HepG2 (cell line): Measurements from ENCODE around the gene C1R. TPM values are rescaled to one million over a fixed set of nuclear protein-coding genes. Genes with fewer than 3 reads are reported as not detected.
A peak's percentile ranks its signal among the peaks of the same experiment; 100 is the strongest.

Experiments used
- ATAC-seq: fragments of 200-7000 bp; cut with Tn5 transposase; 3 replicates; pipeline ENCODE4 v1.9.1; 2020; ENCODE audit warnings: mild to moderate bottlenecking, moderate library complexity
- BruUV-seq: library from RNA; stranded (reverse); fragments of 400-500 nt; replicated peaks from 2 replicates; lab custom pipeline; 2021; lab: Mats Ljungman, UMichigan
- CTCF ChIA-PET: fragments of 300-600 bp; formaldehyde crosslinking; extraction: SDS; loops from one replicate; lab custom pipeline; 2021; ENCODE audit warnings: low total read pairs, inconsistent platforms, low intra/inter-chr PET ratio; lab: Yijun Ruan, JAX
- POLR2A ChIA-PET: fragments of 350-600 bp; sonication (Branson Sonifier 250); formaldehyde crosslinking; loops from one replicate; lab custom pipeline; 2020; ENCODE audit warnings: antibody characterized with exemption, inconsistent platforms; lab: Yijun Ruan, JAX
- DNase-seq: peaks from one replicate; pipeline ENCODE4 v3.0.0-alpha.2; 2015; ENCODE audit warnings: low spot score
- FAIRE-seq: peaks from 3 replicates; lab custom pipeline; 2011; peaks lifted over from hg19 to GRCh38; lab: Jason Lieb, UNC
- H2AFZ ChIP-seq: one replicate; pipeline ENCODE4 v1.6.1; 2011; ENCODE audit warnings: low read length, inconsistent platforms
- H3K27ac ChIP-seq: fragments of 300-600 bp; 3 replicates; pipeline ENCODE4 v1.8.0; 2011; ENCODE audit warnings: mixed run types, mild to moderate bottlenecking, mixed read lengths, low read length, inconsistent platforms; ENCODE audit not compliant: insufficient read depth; ENCODE audit errors: extremely low read length
- H3K27me3 ChIP-seq, 2 experiments: fragments of 200-600 bp in 1 of 2; 2 replicates in 1 of 2; 3 replicates in 1 of 2; pipeline versions ENCODE4 v1.6.0 to v1.8.0; 2011; ENCODE audit warnings: low read length in 2 of 2, mild to moderate bottlenecking in 2 of 2, moderate library complexity in 2 of 2, inconsistent platforms in 1 of 2; ENCODE audit not compliant: insufficient read depth in 2 of 2, control insufficient read depth in 1 of 2
- H3K36me3 ChIP-seq, 2 experiments: fragments of 200-600 bp in 1 of 2; replicated peaks in 1 of 2; 2 replicates in 1 of 2; 3 replicates in 1 of 2; pipeline versions ENCODE4 v1.5.1 to v1.8.0; 2011; ENCODE audit warnings: low read length in 2 of 2, inconsistent platforms in 1 of 2; ENCODE audit not compliant: insufficient read depth in 2 of 2, control insufficient read depth in 1 of 2
- H3K4me1 ChIP-seq: 2 replicates; pipeline ENCODE4 v1.5.1; 2012; ENCODE audit warnings: low read length, inconsistent platforms; ENCODE audit not compliant: insufficient read depth
- H3K4me2 ChIP-seq: 2 replicates; pipeline ENCODE4 v1.6.0; 2011; ENCODE audit warnings: low read depth, low read length, inconsistent platforms
- H3K4me3 ChIP-seq, 3 experiments: fragments of 200-600 bp in 1 of 3; sonication (generic), shearing (Covaris generic) in 1 of 3; replicated peaks in 1 of 3; 2 replicates each; pipeline ENCODE4 v1.5.1; 2011 to 2016; ENCODE audit warnings: low read length in 3 of 3, inconsistent platforms in 2 of 3, low read depth in 2 of 3, mild to moderate bottlenecking in 2 of 3, control low read depth in 1 of 3, mixed read lengths in 1 of 3; ENCODE audit not compliant: insufficient read depth in 1 of 3
- H3K79me2 ChIP-seq: one replicate; pipeline ENCODE4 v1.6.1; 2011; ENCODE audit warnings: low read length, inconsistent platforms; ENCODE audit not compliant: insufficient read depth
- H3K9ac ChIP-seq: 2 replicates; pipeline ENCODE4 v1.6.0; 2011; ENCODE audit warnings: mild to moderate bottlenecking, low read depth, low read length, inconsistent platforms; ENCODE audit not compliant: insufficient read depth
- H3K9me3 ChIP-seq: 2 replicates; pipeline ENCODE4 v1.5.1; 2012; ENCODE audit warnings: mild to moderate bottlenecking, low read length
- H4K20me1 ChIP-seq: 2 replicates; pipeline ENCODE4 v1.6.0; 2011; ENCODE audit warnings: inconsistent platforms, mild to moderate bottlenecking, low read length, moderate library complexity; ENCODE audit not compliant: insufficient read depth
- GATAD1 ChIP-seq: IDR thresholded peaks from 2 replicates; pipeline ENCODE4 v1.6.1; 2016; ENCODE audit warnings: missing genetic modification reagents, missing compliant biosample characterization
- GATAD2A ChIP-seq: IDR thresholded peaks from 2 replicates; pipeline ENCODE4 v1.6.1; 2016
- HOXA7 ChIP-seq: sonication (generic); formaldehyde crosslinking; IDR thresholded peaks from 2 replicates; pipeline ENCODE4 v1.8.1; 2022; ENCODE audit warnings: mild to moderate bottlenecking, missing genetic modification reagents, moderate library complexity
- MLLT10 ChIP-seq: sonication (generic); formaldehyde crosslinking; IDR thresholded peaks from 2 replicates; pipeline ENCODE4 v1.4.0; 2020; ENCODE audit warnings: missing genetic modification reagents
- RAD21 ChIP-seq: fragments of 450-650 bp; formaldehyde crosslinking; IDR thresholded peaks from 2 replicates; pipeline ENCODE4 v1.5.0; 2020; ENCODE audit warnings: mild to moderate bottlenecking
- RFX3 ChIP-seq: IDR thresholded peaks from 2 replicates; pipeline ENCODE4 v1.6.1; 2016; ENCODE audit warnings: missing biosample characterization, missing genetic modification reagents
- RFX5 ChIP-seq: IDR thresholded peaks from 2 replicates; pipeline ENCODE4 v1.6.1; 2011; ENCODE audit warnings: low read depth, low read length, improper control_type of control experiment
- STAG1 ChIP-seq: sonication (generic); formaldehyde crosslinking; IDR thresholded peaks from 2 replicates; pipeline ENCODE4 v1.4.0; 2020; ENCODE audit warnings: missing genetic modification reagents
- TEAD2 ChIP-seq: sonication (generic); formaldehyde crosslinking; IDR thresholded peaks from 2 replicates; pipeline ENCODE4 v1.9.0; 2021; ENCODE audit warnings: missing genetic modification reagents
- TGIF2 ChIP-seq: IDR thresholded peaks from 2 replicates; pipeline ENCODE4 v1.6.1; 2016; ENCODE audit warnings: control low read depth, missing compliant biosample characterization
- ZNF136 ChIP-seq: sonication (generic); formaldehyde crosslinking; IDR thresholded peaks from 2 replicates; pipeline ENCODE4 v1.8.1; 2022; ENCODE audit warnings: low read depth, mild to moderate bottlenecking, moderate library complexity, missing genetic modification reagents
- ZNF205 ChIP-seq: IDR thresholded peaks from 2 replicates; pipeline ENCODE4 v1.6.1; 2018; ENCODE audit warnings: missing biosample characterization, missing genetic modification reagents
- ZNF292 ChIP-seq: sonication (generic); formaldehyde crosslinking; IDR thresholded peaks from 2 replicates; pipeline ENCODE4 v1.8.1; 2022; ENCODE audit warnings: mild to moderate bottlenecking, low read depth, missing genetic modification reagents, borderline replicate concordance
- ZNF441 ChIP-seq: sonication (generic); formaldehyde crosslinking; IDR thresholded peaks from 2 replicates; pipeline ENCODE4 v1.7.0; 2021; ENCODE audit warnings: missing genetic modification reagents, borderline replicate concordance
- WGBS: methylation state at CpG from one replicate; pipeline ENCODE4 v1.1.6; 2017; ENCODE audit warnings: low lambda C conversion rate; 5-methylcytosine and 5-hydroxymethylcytosine counted together
- in situ Hi-C: cut with HindIII; loops from 2 replicates; pipeline ENCODE4 v1.10.0; 2017; ENCODE audit warnings: low pct_unique_long_range_greater_than_20kb; ENCODE audit not compliant: extremely low pct_ligation_motif_present
- intact Hi-C: fragments of 100-400 bp; cut with micrococcal nuclease; formaldehyde crosslinking; loops from one replicate; pipeline ENCODE4 v1.10.0; 2022; ENCODE audit not compliant: unreplicated experiment
- polyA plus RNA-seq, 8 experiments: library from polyadenylated mRNA; depleted of rRNA in 3 of 8; stranded (reverse) in 7 of 8; unstranded in 1 of 8; fragments of >200 nt; fragmentation: Illumina TruSeq in 4 of 8; extraction: Trizol in 4 of 8; gene quantifications; 2 replicates each; pipeline versions ENCODE4 v1.2.1 to v1.2.3, GENCODE V29; 2011 to 2016; ENCODE audit warnings: low read depth in 4 of 8, missing spikeins in 1 of 8, mixed read lengths in 1 of 8; ENCODE audit not compliant: insufficient read depth in 1 of 8
- total RNA-seq, 5 experiments: library from RNA; depleted of rRNA; stranded (reverse); fragments of >200 nt; fragmentation: Illumina TruSeq; extraction: Trizol; gene quantifications; 2 replicates each; pipeline ENCODE4 v1.2.3, GENCODE V29; 2016; ENCODE audit warnings: low read depth in 1 of 5
- TF ChIP-seq, protein P1 (sequence below): sonication (generic); formaldehyde crosslinking; IDR thresholded peaks from 2 replicates; pipeline ENCODE4 v1.5.1; 2020; ENCODE audit warnings: missing genetic modification reagents, mild to moderate bottlenecking, borderline replicate concordance
- TF ChIP-seq, protein P2 (sequence below): sonication (generic); formaldehyde crosslinking; IDR thresholded peaks from 2 replicates; pipeline ENCODE4 v1.5.1; 2020; ENCODE audit warnings: mild to moderate bottlenecking, missing genetic modification reagents, borderline replicate concordance

The C1R gene
- total and polyA plus RNA-seq, 2 of the 13 experiments (the other 11 are each of a cell fraction or from before 2014, with no cell fraction given), result 3.5 to 6.5 TPM

DNA sequence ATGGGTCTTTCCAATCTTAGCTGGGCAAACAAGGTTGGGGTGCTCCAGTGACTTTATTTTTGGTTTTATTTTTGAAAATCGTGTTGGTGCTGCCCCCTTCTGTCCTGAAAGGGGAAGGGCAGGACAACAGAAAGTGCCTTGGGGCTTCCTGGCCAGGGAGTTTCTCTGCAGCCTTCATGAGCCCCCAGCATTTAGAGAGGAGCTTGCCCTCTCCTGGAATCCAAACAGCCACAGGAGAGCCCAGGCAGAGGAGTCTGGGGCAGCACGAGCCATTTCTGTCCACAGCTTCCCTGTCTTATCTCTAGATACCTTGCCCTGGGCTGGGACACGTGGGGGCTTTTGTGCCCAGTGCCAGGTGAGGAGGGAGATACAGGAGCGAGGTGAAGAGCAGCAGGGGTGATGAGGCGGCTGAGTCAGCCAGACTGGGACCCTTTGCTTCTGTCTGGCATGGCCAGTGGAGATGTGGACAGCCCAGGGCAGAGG, 21.2 kb upstream of the C1R start:
- ChIA-PET POLR2A (interaction anchor here (0.8 to 2.4 kb wide), 5 partner anchors 10 to 187 kb away, joined by 3 to 12 read pairs (median 4); partner anchors contain the start of genes C12orf57, RBP5 and RNU7-1), CTCF (interaction anchor here (0.6 to 1.9 kb wide), 5 partner anchors 21 to 169 kb away, joined by 3 to 12 read pairs (median 4); partner anchors contain the start of genes C12orf57, C1S and RNU7-1)
- in situ Hi-C loops (loop anchor here (10.0 kb wide), 2 partner anchors 49 to 169 kb away; partner anchors contain the start of genes C12orf57, C1S and RNU7-1), intact Hi-C loops (loop anchor here (1.0 to 5.0 kb wide), 2 partner anchors 53 to 186 kb away; partner anchors contain the start of genes ATN1 and C1S)
- Histone ChIP-seq H3K27me3 (no peaks in the 10 kb centered on the region; a peak in 1 of 5 replicates), H3K9ac (no peak overlapping the region; the same call in 1 of the 2 replicates), H3K79me2 (peaks cover 3% of the 10 kb centered on the region), H3K36me3 (peaks cover 3 to 5% of the 10 kb centered on the region in 2 experiments; a peak in 4 of 5 replicates), H2AFZ (no peak overlapping the region), H4K20me1 (no peaks in the 10 kb centered on the region), H3K4me1 (peaks cover 27% of the 10 kb centered on the region), H3K4me3 (no peak overlapping the region), H3K9me3 (no peaks in the 10 kb centered on the region), H3K4me2 (no peak overlapping the region), H3K27ac (no peak overlapping the region)
- no peak for DNase-seq
- FAIRE-seq, result peak; percentile 32
- BruUV-seq, result no TSS peak
- 52% methylated on average over 5 of the region's 5 CpGs for WGBS
- no peak for ATAC-seq
- no peak for TF ChIP-seq ZNF292 (CRISPR knock-in tag)
- no peak for TF ChIP-seq ZNF441
- no peak for TF ChIP-seq GATAD2A (CRISPR knock-in tag)
- no peak for TF ChIP-seq TEAD2 (CRISPR knock-in tag)
- no peak for TF ChIP-seq ZNF205
- TF ChIP-seq, protein P1, sequence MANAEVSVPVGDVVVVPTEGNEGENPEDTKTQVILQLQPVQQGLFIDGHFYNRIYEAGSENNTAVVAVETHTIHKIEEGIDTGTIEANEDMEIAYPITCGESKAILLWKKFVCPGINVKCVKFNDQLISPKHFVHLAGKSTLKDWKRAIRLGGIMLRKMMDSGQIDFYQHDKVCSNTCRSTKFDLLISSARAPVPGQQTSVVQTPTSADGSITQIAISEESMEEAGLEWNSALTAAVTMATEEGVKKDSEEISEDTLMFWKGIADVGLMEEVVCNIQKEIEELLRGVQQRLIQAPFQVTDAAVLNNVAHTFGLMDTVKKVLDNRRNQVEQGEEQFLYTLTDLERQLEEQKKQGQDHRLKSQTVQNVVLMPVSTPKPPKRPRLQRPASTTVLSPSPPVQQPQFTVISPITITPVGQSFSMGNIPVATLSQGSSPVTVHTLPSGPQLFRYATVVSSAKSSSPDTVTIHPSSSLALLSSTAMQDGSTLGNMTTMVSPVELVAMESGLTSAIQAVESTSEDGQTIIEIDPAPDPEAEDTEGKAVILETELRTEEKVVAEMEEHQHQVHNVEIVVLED (CRISPR knock-in tag), result no peak
- no peak for TF ChIP-seq HOXA7 (CRISPR knock-in tag)
- no peak for TF ChIP-seq MLLT10 (CRISPR knock-in tag)
- no peak for TF ChIP-seq ZNF136
- TF ChIP-seq TGIF2 (CRISPR knock-in tag), result no peak
- peak; percentile 25; the same call in 1 of the 2 replicates for TF ChIP-seq RAD21 (CRISPR knock-in tag)
- no peak for TF ChIP-seq GATAD1 (CRISPR knock-in tag)
- TF ChIP-seq RFX3 (CRISPR knock-in tag), result no peak
- peak; percentile 71 for TF ChIP-seq STAG1
- TF ChIP-seq RFX5, result no peak
- TF ChIP-seq, protein P2, sequence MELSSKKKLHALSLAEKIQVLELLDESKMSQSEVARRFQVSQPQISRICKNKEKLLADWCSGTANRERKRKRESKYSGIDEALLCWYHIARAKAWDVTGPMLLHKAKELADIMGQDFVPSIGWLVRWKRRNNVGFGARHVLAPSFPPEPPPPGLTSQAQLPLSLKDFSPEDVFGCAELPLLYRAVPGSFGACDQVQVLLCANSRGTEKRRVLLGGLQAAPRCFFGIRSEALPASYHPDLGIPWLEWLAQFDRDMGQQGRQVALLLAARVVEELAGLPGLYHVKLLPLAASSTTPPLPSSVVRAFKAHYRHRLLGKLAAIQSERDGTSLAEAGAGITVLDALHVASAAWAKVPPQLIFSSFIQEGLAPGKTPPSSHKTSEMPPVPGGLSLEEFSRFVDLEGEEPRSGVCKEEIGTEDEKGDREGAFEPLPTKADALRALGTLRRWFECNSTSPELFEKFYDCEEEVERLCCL, result no peak
